Aorta (tissue), 5 donors: Measurements from ENCODE around the gene SLC35F3. TPM values are rescaled to one million over a fixed set of nuclear protein-coding genes. Genes with fewer than 3 reads are reported as not detected.
"Not testable (repeated sequence)": the region's sequence is repeated elsewhere in the genome, so short reads cannot be mapped to it uniquely, and the experiment has no call there.

ENCODE experiments used
- ATAC-seq: fragments of 200-7000 bp; cut with Tn5 transposase; one replicate; pipeline ENCODE4 v1.9.1; 2022; ENCODE audit warnings: moderate library complexity; ENCODE audit not compliant: low FRiP score
- DNase-seq, 2 donors: peaks; one replicate each; pipeline ENCODE4 v3.0.0-alpha.2; 2020
- H3K27ac ChIP-seq, 2 donors: one replicate each; pipeline ENCODE4 v1.5.1; 2013; ENCODE audit warnings: low read length in 2 of 2, mild to moderate bottlenecking in 2 of 2, moderate library complexity in 2 of 2, control low read depth in 1 of 2, inconsistent platforms in 1 of 2, low read depth in 1 of 2
- H3K27me3 ChIP-seq, 2 donors: one replicate each; pipeline ENCODE4 v1.6.1; 2013; ENCODE audit warnings: control low read depth in 1 of 2, low read length in 1 of 2, mild to moderate bottlenecking in 1 of 2, moderate library complexity in 1 of 2; ENCODE audit not compliant: insufficient read depth in 2 of 2, control insufficient read depth in 1 of 2
- H3K36me3 ChIP-seq, 2 donors: one replicate each; pipeline ENCODE4 v1.6.1; 2013; ENCODE audit warnings: control low read depth in 1 of 2, low read length in 1 of 2, mild to moderate bottlenecking in 1 of 2; ENCODE audit not compliant: insufficient read depth in 2 of 2, control insufficient read depth in 1 of 2
- H3K4me1 ChIP-seq, 2 donors: one replicate each; pipeline ENCODE4 v1.6.1; 2013; ENCODE audit warnings: low read length in 2 of 2, control low read depth in 1 of 2, mild to moderate bottlenecking in 1 of 2, moderate library complexity in 1 of 2; ENCODE audit not compliant: insufficient read depth in 2 of 2, control insufficient read depth in 1 of 2
- H3K4me3 ChIP-seq, 2 donors: one replicate each; pipeline ENCODE4 v1.5.1; 2013; ENCODE audit warnings: low read length in 2 of 2, control low read depth in 1 of 2, mild to moderate bottlenecking in 1 of 2
- H3K9me3 ChIP-seq: one replicate; pipeline ENCODE4 v1.6.1; 2013; ENCODE audit warnings: mild to moderate bottlenecking, low read length; ENCODE audit not compliant: control insufficient read depth
- WGBS, 2 donors: extraction: QIAGEN DNeasy Blood & Tissue Kit; methylation state at CpG; one replicate each; pipeline ENCODE4 v1.1.7; 2013; 5-methylcytosine and 5-hydroxymethylcytosine counted together
- intact Hi-C, 2 donors: fragments of 100-400 bp; cut with DNase I; formaldehyde crosslinking; loops; one replicate each; pipeline versions ENCODE4 v1.14.2 to v1.15.0; 2022
- polyA plus RNA-seq, 2 donors: library from polyadenylated mRNA; stranded (reverse); fragments of 200-250 nt; gene quantifications; one replicate each; pipeline ENCODE4 v1.2.3, GENCODE V29; 2013
- total RNA-seq, 2 donors: library from RNA; stranded (reverse); fragmentation: NEBNext Ultra II Directional; extraction: Animal tissue kit (Norgen Biotek cat#: 25700); gene quantifications; one replicate each; pipeline ENCODE4 v1.2.1, GENCODE V29; 2021
- donor health status: healthy with polysubstance abuse.
- donor health status: Bipolar disorder and iron deficiency.
- donor health status: DM: no; HTN: no; CAD: no.
- donor health status: DM: no; HTN: no; CAD: no.
- donor health status: DM: yes; HTN: yes; CAD: no.

The SLC35F3 gene
- total and polyA plus RNA-seq, 4 donors = 0.12 TPM; not detected in 3

DNA sequence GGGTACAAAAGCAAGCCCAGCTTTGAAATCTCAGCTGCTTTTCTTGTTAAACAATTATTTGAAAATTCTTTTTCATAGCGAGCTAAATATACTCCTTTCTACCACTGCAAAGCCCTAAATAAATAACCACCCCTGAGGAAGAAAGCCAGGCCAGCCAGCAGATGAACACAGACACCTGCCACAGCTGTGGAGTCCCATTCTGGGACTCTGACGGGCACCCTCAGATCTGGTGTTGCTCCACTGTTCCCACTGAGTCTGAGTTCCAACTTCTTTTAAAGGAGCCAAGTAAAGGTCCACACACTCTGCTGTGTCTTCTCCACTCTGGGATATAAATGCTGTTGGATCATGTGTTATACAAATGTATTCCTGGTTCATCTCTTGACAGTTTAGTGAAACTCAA is 391.1 kb downstream of the SLC35F3 start:
- H3K36me3 ChIP-seq = no peaks in the 10 kb centered on the region
- no peaks in the 10 kb centered on the region for H3K4me1 ChIP-seq
- H3K27ac ChIP-seq = no peak overlapping the region
- no peak overlapping the region for H3K4me3 ChIP-seq
- H3K27me3 ChIP-seq = no peaks in the 10 kb centered on the region
- WGBS, 2 donors = 56 to 72% methylated on average over 2 of the region's 2 CpGs
- intact Hi-C loops = no loop called here
- peaks cover 2% of the 10 kb centered on the region for H3K9me3 ChIP-seq
- ATAC-seq = no peak
- DNase-seq = no peak

DNA sequence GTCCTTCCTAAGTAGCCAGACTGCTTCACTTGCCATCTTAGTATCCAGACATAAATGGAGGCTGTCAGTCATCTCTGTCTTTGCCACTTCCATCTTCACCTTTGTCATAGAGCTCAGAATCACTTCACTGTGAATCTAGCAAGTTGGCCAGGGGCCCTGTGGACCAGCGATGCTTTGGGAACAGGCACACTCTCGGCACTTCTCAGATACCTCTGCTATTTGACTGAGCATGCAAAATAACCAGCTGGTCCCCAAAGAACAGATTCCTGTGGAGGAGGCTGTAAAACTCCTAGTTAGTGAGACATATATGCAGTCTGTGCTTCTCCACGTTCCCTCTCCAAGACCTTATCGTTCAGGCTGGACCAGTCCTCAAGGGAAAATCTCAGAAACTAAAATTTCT is 392.0 kb downstream of the SLC35F3 start:
- no peak overlapping the region for H3K27ac ChIP-seq
- H3K4me1 ChIP-seq = no peaks in the 10 kb centered on the region
- no peak for DNase-seq
- H3K27me3 ChIP-seq = no peaks in the 10 kb centered on the region
- intact Hi-C loops = no loop called here
- no peak overlapping the region for H3K4me3 ChIP-seq
- 32 to 53% methylated on average over 4 of the region's 4 CpGs for WGBS, 2 donors
- no peak for ATAC-seq
- H3K36me3 ChIP-seq = no peaks in the 10 kb centered on the region
- no peaks in the 10 kb centered on the region for H3K9me3 ChIP-seq

DNA sequence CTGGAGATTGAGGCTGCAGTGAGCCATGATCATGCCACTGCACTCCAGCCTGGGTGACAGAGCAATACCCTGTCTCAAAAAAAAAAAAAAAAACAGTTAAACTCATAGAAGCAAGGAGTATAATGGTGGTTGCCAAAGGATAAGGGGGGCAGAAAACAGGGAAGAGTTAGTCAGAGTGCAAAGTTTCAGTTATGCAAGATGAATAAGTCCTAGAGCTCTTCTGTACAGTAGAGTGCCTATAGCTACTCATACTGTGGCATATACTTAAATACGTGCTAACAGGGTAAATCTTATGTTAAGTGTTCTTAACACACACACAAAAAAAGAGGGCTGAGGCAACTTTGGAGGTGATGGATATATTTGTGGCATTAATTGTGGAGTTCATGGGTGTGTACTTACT is 393.2 kb downstream of the SLC35F3 start:
- Histone ChIP-seq H3K4me3 (no peak overlapping the region), H3K36me3 (no peaks in the 10 kb centered on the region), H3K4me1 (no peaks in the 10 kb centered on the region), H3K9me3 (no peaks in the 10 kb centered on the region), H3K27me3 (no peaks in the 10 kb centered on the region), H3K27ac (no peak overlapping the region)
- ATAC-seq = no peak
- WGBS, 2 donors = 87 to 90% methylated on average over 1 of the region's 1 CpG
- intact Hi-C loops = no loop called here
- no peak for DNase-seq

DNA sequence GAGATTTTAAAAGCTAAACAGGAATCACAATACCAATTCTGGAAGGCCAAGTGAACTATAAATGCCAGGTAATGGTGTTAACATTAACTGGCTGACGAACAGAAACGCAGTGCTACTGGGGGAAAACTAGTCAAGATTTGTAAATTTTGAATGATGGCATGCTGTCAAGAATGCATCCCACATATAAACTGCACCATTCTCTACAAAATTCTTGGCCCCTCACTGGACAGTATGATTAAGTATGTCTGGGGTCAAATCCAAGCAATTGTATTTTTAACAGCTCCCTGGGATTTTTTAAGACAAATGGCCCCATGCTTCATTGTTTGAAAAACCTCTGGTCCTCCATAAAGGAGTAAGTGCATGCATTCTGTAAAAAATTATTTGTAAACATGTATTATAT is 395.6 kb downstream of the SLC35F3 start:
- intact Hi-C loops = no loop called here
- Histone ChIP-seq H3K27ac (no peak overlapping the region), H3K27me3 (no peaks in the 10 kb centered on the region), H3K4me1 (no peaks in the 10 kb centered on the region), H3K9me3 (no peaks in the 10 kb centered on the region), H3K36me3 (no peaks in the 10 kb centered on the region), H3K4me3 (no peak overlapping the region)
- ATAC-seq = no peak
- no peak for DNase-seq
- 5 to 20% methylated on average over 2 of the region's 2 CpGs for WGBS, 2 donors

DNA sequence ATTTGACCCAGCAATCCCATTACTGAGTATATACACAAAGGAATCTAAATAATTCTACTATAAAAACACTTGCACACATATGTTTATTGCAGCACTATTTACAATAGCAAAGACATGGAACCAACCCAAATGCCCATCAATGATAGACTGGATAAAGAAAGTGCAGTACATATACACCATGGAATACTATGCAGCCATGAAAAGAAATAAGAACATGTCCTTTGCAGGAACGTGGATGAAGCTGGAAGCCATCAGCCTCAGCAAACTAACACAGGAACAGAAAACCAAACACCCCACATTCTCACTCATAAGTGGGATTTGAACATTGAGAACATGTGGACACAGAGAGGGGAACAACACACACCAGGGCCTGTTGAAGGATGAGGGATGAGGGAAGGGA is 397.2 kb downstream of the SLC35F3 start:
- H3K27me3 ChIP-seq, intact Hi-C loops, H3K4me1 ChIP-seq, H3K27ac ChIP-seq, H3K9me3 ChIP-seq, DNase-seq, H3K36me3 ChIP-seq, H3K4me3 ChIP-seq, ATAC-seq: not testable (repeated sequence)
- 76 to 85% methylated on average over 1 of the region's 1 CpG for WGBS, 2 donors

DNA sequence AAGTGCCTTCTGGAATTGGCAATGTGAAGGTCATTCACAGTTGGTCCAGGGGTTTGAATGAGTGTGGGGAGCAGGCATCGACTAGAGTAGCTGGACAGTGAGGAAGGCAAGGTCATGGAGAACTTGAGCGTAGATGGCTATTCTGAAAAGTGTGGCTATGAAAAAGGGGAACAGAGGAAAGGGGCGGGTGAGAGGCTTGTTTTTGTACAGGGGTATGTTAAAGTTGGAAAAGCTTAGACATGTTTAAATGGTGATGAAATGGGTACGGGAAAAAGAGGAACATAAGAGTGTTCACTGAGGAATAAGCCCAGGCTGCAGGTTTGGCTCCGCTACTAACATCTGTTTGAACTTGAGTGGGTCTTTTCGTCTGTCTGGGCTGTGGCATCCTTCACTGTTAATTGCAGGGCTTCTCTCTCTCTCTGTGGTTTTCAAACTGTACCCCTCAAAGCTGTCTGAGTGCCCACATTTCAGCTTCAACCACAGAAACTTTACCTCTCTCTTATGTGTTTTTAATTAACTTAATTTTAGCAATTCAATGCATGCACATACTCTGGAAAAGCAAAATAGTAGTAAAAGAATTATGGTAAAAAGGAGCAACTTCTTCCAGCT is 398.0 kb downstream of the SLC35F3 start:
- ATAC-seq = no peak
- intact Hi-C loops = no loop called here
- Histone ChIP-seq H3K4me1 (no peaks in the 10 kb centered on the region), H3K27me3 (no peaks in the 10 kb centered on the region), H3K36me3 (no peaks in the 10 kb centered on the region), H3K27ac (no peak overlapping the region), H3K9me3 (no peaks in the 10 kb centered on the region), H3K4me3 (no peak overlapping the region)
- 78 to 88% methylated on average over 6 of the region's 6 CpGs for WGBS, 2 donors
- no peak for DNase-seq

DNA sequence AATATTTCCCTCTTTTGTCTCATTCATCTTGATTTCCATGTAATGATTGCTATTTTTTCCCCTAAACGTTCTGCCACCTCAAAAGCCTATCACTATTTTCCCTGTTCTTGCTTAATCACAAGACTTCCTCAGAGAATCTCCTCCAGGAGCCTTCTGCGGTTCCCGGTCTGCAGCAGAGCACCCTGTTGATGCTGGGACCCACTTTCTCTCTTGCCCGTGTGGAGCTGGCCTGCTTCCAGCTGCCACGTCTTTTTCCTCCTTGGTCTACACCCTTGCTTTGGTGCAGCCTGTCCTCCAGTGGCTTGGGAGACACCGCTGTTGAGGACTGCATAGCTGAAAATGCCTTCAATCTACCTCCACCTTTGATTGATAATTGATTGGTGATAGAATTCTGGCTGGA is 398.8 kb downstream of the SLC35F3 start:
- no peak for DNase-seq
- H3K27me3 ChIP-seq = no peaks in the 10 kb centered on the region
- WGBS, 2 donors = 30 to 31% methylated on average over 6 of the region's 6 CpGs
- no peak overlapping the region for H3K27ac ChIP-seq
- intact Hi-C loops = no loop called here
- no peaks in the 10 kb centered on the region for H3K9me3 ChIP-seq
- H3K4me1 ChIP-seq = no peaks in the 10 kb centered on the region
- H3K4me3 ChIP-seq = no peak overlapping the region
- ATAC-seq = no peak
- no peaks in the 10 kb centered on the region for H3K36me3 ChIP-seq

DNA sequence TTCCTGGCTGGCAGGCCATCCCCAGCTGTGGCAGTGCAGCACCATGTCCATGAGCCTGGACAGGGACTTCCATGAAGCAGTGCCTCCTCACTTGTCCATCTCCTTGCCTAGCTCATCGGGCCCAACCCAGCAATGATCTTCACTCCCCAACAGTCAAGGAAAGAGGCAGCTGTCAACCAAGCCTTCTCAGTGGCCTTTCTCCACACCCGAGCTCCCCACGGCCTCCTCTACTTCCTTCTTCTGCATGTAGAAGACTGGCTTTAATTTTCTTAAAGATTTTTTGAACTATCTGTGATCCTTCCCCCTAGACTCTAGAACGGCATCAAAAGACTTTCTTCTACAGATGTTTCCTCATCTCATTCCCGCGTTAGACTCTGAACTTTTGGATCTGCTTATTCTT is 403.2 kb downstream of the SLC35F3 start:
- Histone ChIP-seq H3K4me1 (peaks cover 0 to 5% of the 10 kb centered on the region in 2 donors), H3K27ac (no peak overlapping the region), H3K4me3 (no peak overlapping the region), H3K27me3 (no peaks in the 10 kb centered on the region), H3K36me3 (no peaks in the 10 kb centered on the region), H3K9me3 (no peaks in the 10 kb centered on the region)
- 95 to 96% methylated on average over 6 of the region's 6 CpGs for WGBS, 2 donors
- DNase-seq (no peak), ATAC-seq (no peak)
- intact Hi-C loops = no loop called here

DNA sequence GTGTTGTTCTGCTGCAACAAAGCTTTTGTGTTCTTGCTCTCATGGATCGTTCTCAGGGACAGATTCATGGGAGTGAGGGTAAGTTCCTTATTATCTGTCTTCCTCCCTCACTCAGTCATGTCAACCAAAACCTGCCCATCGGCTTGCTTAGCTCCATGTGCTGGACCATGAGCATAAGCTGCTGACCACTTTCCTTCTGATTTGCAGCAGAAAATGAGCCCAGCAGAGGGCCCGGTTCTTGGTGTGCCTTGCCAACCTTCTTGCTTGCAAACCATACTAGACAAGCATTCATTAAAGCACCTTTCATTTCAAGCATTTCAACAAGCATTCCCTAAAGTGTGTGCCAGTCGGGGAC is 404.7 kb downstream of the SLC35F3 start:
- H3K9me3 ChIP-seq = no peaks in the 10 kb centered on the region
- 58 to 62% methylated on average over 4 of the region's 4 CpGs for WGBS, 2 donors
- H3K4me1 ChIP-seq = peaks cover 0 to 5% of the 10 kb centered on the region in 2 donors
- no peak overlapping the region for H3K27ac ChIP-seq
- H3K36me3 ChIP-seq = no peaks in the 10 kb centered on the region
- ATAC-seq = peak; percentile 16
- H3K27me3 ChIP-seq = no peaks in the 10 kb centered on the region
- H3K4me3 ChIP-seq = no peak overlapping the region
- intact Hi-C loops = no loop called here
- DNase-seq = no peak
